Stimulated activated CD4-positive, alpha-beta T cell treated with anti-CD3 and anti-CD28 coated beads, Interleukin-15, amount 100 ng/mL, for 24 hours (primary cell): Measurements from ENCODE around the gene DNER.
"Not testable (repeated sequence)": the region's sequence is repeated elsewhere in the genome, so short reads cannot be mapped to it uniquely, and the experiment has no call there.

ENCODE experiments used
- DNase-seq: peaks from one replicate; pipeline ENCODE4 v3.0.0-alpha.2; 2020

The DNER gene

GRCh38 chr2:229375251-229375650 is 339.1 kb downstream of the DNER start:
- DNase-seq = no peak

- not testable (repeated sequence) for DNase-seq
Observed at GRCh38 chr2:229373311-229373710, 341.0 kb downstream of the DNER start.

- DNase-seq = no peak
Observed at GRCh38 chr2:229372207-229372606, 342.1 kb downstream of the DNER start.

- no peak for DNase-seq
Observed at GRCh38 chr2:229371086-229371485, 343.3 kb downstream of the DNER start.

GRCh38 chr2:229370509-229370908 is 343.8 kb downstream of the DNER start:
- no peak for DNase-seq

GRCh38 chr2:229363185-229363814 is 351.1 kb downstream of the DNER start:
- no peak for DNase-seq

GRCh38 chr2:229350883-229351282 is 363.5 kb downstream of the DNER start:
- no peak for DNase-seq

GRCh38 chr2:229350117-229350805 is 364.1 kb downstream of the DNER start:
- no peak for DNase-seq

GRCh38 chr2:229348128-229348527 is 366.2 kb downstream of the DNER start:
- DNase-seq = no peak

- no peak for DNase-seq
Observed at GRCh38 chr2:229346816-229347540, 367.4 kb downstream of the DNER start.

- DNase-seq = no peak
Observed at GRCh38 chr2:229344955-229345354, 369.4 kb downstream of the DNER start.

GRCh38 chr2:229344151-229344551 is 370.2 kb downstream of the DNER start:
- no peak for DNase-seq

GRCh38 chr2:229343661-229344060 is 370.7 kb downstream of the DNER start:
- no peak for DNase-seq

- DNase-seq = peak; percentile 26
Observed at GRCh38 chr2:229342376-229342775, 372.0 kb downstream of the DNER start.

GRCh38 chr2:229340086-229340760 is 374.1 kb downstream of the DNER start:
- no peak for DNase-seq

- DNase-seq = no peak
Observed at GRCh38 chr2:229339618-229340017, 374.7 kb downstream of the DNER start.

- DNase-seq = not testable (repeated sequence)
Observed at GRCh38 chr2:229339171-229339570, 375.2 kb downstream of the DNER start.

- DNase-seq = no peak
Observed at GRCh38 chr2:229335877-229336346, 378.4 kb downstream of the DNER start.

GRCh38 chr2:229335330-229335729 is 379.0 kb downstream of the DNER start:
- no peak for DNase-seq

- DNase-seq = no peak
Observed at GRCh38 chr2:229330952-229331351, 383.4 kb downstream of the DNER start.

GRCh38 chr2:229319558-229319957 is 394.8 kb downstream of the DNER start:
- DNase-seq = no peak

- no peak for DNase-seq
Observed at GRCh38 chr2:229314117-229314516, 400.2 kb downstream of the DNER start.

GRCh38 chr2:229313591-229313990 is 400.8 kb downstream of the DNER start:
- DNase-seq = no peak
